Spinal cord (tissue), 10 donors: Measurements from ENCODE around the gene HEBP2. TPM values are rescaled to one million over a fixed set of nuclear protein-coding genes. Genes with fewer than 3 reads are reported as not detected.

Source experiments
- DNase-seq, 6 donors: peaks; one replicate each; pipeline versions ENCODE4 v3.0.0 to v3.0.0-alpha.2; 2013 to 2015; ENCODE audit warnings: low spot score in 6 of 6, low read depth in 4 of 6
- H3K27ac ChIP-seq: one replicate; pipeline ENCODE4 v1.5.1; 2013; ENCODE audit warnings: low read depth, low read length, control low read depth
- H3K27me3 ChIP-seq: one replicate; pipeline ENCODE4 v1.6.1; 2013; ENCODE audit warnings: low read length; ENCODE audit not compliant: control insufficient read depth, insufficient read depth
- H3K36me3 ChIP-seq: one replicate; pipeline ENCODE4 v1.6.1; 2013; ENCODE audit warnings: low read length; ENCODE audit not compliant: control insufficient read depth, insufficient read depth
- H3K4me1 ChIP-seq: one replicate; pipeline ENCODE4 v1.6.1; 2013; ENCODE audit warnings: low read length; ENCODE audit not compliant: control insufficient read depth, insufficient read depth
- H3K4me3 ChIP-seq: one replicate; pipeline ENCODE4 v1.5.1; 2013; ENCODE audit warnings: low read depth, low read length, control low read depth
- H3K9me3 ChIP-seq: one replicate; pipeline ENCODE4 v1.6.1; 2013; ENCODE audit warnings: low read length; ENCODE audit not compliant: control insufficient read depth, insufficient read depth
- WGBS: methylation state at CpG from one replicate; pipeline ENCODE4 v1.1.5; 2013; ENCODE audit warnings: missing lambda C conversion rate; ENCODE audit not compliant: insufficient coverage; 5-methylcytosine and 5-hydroxymethylcytosine counted together
- polyA plus RNA-seq, 2 donors: library from polyadenylated mRNA; unstranded; fragments of 120-200 nt; gene quantifications; one replicate each; pipeline ENCODE4 v1.2.1, GENCODE V29; 2013; ENCODE audit not compliant: insufficient read length in 2 of 2
- small RNA-seq: library from RNA; depleted of rRNA; stranded (forward); fragments of <200 nt; gene quantifications from one replicate; pipeline ENCODE3, GENCODE V24; 2014; ENCODE audit warnings: low replicate concordance
- total RNA-seq, 2 donors: library from RNA; depleted of rRNA in 1 of 2; stranded (reverse); fragments of 120-200 nt in 1 of 2; fragments of >200 nt in 1 of 2; gene quantifications; one replicate each; pipeline versions ENCODE4 v1.2.3 to v1.2.4, GENCODE V29; 2013 to 2014
- donor health status: healthy.

HEBP2 gene
- total and polyA plus RNA-seq, 4 donors: 5.3 to 37.4 (median 32.6) TPM

GRCh38 chr6:138468320-138469015 is 64.4 kb downstream of the HEBP2 start:
- DNase-seq: no peak
- WGBS: 83% methylated on average over 7 of the region's 9 CpGs
- no peaks in the 10 kb centered on the region for H3K4me1 ChIP-seq

More at GRCh38 chr6:138468320-138469015, 64.4 kb downstream of the HEBP2 start:
- Histone ChIP-seq H3K4me3 (no peak overlapping the region), H3K36me3 (peaks cover 17% of the 10 kb centered on the region), H3K9me3 (no peaks in the 10 kb centered on the region), H3K27ac (no peak overlapping the region), H3K27me3 (no peaks in the 10 kb centered on the region)

Small RNA genes lying within 50 kb of the gene (small RNA-seq; reads per million reads assigned to genes)
- gene AL031003.1 (not detected), gene AL391669.1 (not detected), gene MIR3145 (0.14 reads per million)

Other genes starting within 250 kb of the HEBP2 start
- 10 to 100 TPM in 1 of 2 donors, 1 to 10 TPM in 1; 9.8 to 45.6 TPM for gene ARFGEF3, start 242.3 kb upstream of the HEBP2 start, total RNA-seq
- gene ARFGEF3, start 242.3 kb upstream of the HEBP2 start, polyA plus RNA-seq: 10 to 100 TPM; 15.9 to 24.0 TPM
- not detected for gene PBOV1, start 185.7 kb upstream of the HEBP2 start, total RNA-seq
- under 1 TPM in 1 of 2 donors, not detected in 1; 0.32 TPM for gene PBOV1, start 185.7 kb upstream of the HEBP2 start, polyA plus RNA-seq
- gene SMIM28, start 26.3 kb upstream of the HEBP2 start, total RNA-seq: under 1 TPM in 1 of 2 donors, not detected in 1; 0.30 TPM
- gene SMIM28, start 26.3 kb upstream of the HEBP2 start, polyA plus RNA-seq: not detected
- gene NHSL1, start 95.3 kb downstream of the HEBP2 start, total RNA-seq: 10 to 100 TPM; 19.6 to 31.1 TPM
- 10 to 100 TPM; 21.3 to 31.3 TPM for gene NHSL1, start 95.3 kb downstream of the HEBP2 start, polyA plus RNA-seq